Adipocyte (in vitro differentiated cells): Measurements from ENCODE around the gene NXF1.

Experiments used
- DNase-seq: peaks from one replicate; pipeline ENCODE4 v3.0.0-alpha.2; 2015; ENCODE audit warnings: low read depth
- H3K27me3 ChIP-seq: replicated peaks from 2 replicates; pipeline ENCODE4 v1.7.0; 2013; ENCODE audit warnings: mild to moderate bottlenecking, low read length, moderate library complexity; ENCODE audit not compliant: control insufficient read depth, insufficient read depth
- H3K36me3 ChIP-seq: 2 replicates; pipeline ENCODE4 v1.7.0; 2013; ENCODE audit warnings: low read length, mild to moderate bottlenecking, moderate library complexity; ENCODE audit not compliant: control insufficient read depth, insufficient read depth, severe bottlenecking
- H3K4me1 ChIP-seq: 2 replicates; pipeline ENCODE4 v1.7.0; 2013; ENCODE audit warnings: mild to moderate bottlenecking, low read length, moderate library complexity; ENCODE audit not compliant: control insufficient read depth, insufficient read depth
- H3K4me3 ChIP-seq: 2 replicates; pipeline ENCODE4 v1.7.0; 2013; ENCODE audit warnings: mild to moderate bottlenecking, low read length, moderate library complexity
- H3K9ac ChIP-seq: 2 replicates; pipeline ENCODE4 v1.7.0; 2013; ENCODE audit warnings: mild to moderate bottlenecking, low read length, moderate library complexity
- H3K9me3 ChIP-seq: 2 replicates; pipeline ENCODE4 v1.7.0; 2013; ENCODE audit warnings: mild to moderate bottlenecking, low read length, moderate library complexity; ENCODE audit not compliant: control insufficient read depth

The NXF1 gene

DNA sequence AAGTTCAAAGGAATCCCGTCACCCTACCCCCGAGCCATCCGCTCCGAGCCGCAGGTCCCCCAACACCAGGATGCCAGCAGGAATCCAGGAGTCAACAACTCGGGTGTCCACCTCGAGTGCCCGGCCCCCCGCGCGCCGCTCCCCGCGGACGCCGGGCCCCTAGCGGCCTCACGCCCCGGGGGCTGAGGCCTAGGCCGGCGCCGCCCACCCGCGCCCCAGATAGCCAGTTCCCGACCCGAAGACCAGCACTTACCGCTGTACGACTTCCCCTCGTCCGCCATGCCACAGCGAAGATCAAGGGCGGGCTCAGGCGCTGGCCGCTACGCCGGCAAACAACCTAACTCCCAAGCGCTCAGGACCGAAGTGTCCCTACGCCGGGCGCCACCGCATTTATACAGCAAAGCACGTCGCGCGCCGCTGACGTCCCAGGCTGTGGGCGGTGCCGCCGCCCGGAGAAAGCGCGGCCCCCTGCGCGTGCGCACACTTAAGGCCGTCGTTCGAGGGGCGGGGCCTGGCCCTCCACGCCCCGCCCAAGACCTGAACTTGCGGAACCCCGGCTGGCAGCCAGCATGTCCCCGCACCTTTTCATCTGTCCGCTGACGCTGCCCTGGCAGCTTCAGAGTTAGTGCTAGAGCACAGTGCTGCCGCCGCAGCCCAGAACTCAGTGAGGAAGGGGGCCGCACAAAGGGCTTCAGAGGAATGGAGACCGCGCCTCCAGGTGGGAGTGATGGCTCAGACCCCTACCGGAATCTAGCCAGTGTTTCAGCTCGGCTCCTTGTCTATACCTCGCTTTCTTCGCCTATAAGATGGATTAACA, at the start of gene NXF1:
NXF1 (minus strand) TSS at position 365 of the 817 bp plus-strand sequence; CDS start at position 281, 84 bp downstream.
- Histone ChIP-seq H3K4me1 (peaks cover 25% of the 10 kb centered on the region), H3K9ac (peak within 1 kb of the TSS; percentile 97), H3K4me3 (peak within 1 kb of the TSS; percentile 97), H3K9me3 (no peaks in the 10 kb centered on the region), H3K36me3 (peaks cover 31% of the 10 kb centered on the region), H3K27me3 (no peaks in the 10 kb centered on the region)
- DNase-seq = peak; percentile 97

- Histone ChIP-seq H3K4me1 (peaks cover 27% of the 10 kb centered on the region), H3K27me3 (no peaks in the 10 kb centered on the region), H3K9me3 (no peaks in the 10 kb centered on the region), H3K9ac (peak overlapping the region; percentile 90), H3K36me3 (peaks cover 37% of the 10 kb centered on the region), H3K4me3 (peak overlapping the region; percentile 95)
- no peak for DNase-seq
These were observed 49.0 kb upstream of the NXF1 start for GRCh38 chr11:62854013-62854824.

- peaks cover 37% of the 10 kb centered on the region for H3K36me3 ChIP-seq
- H3K4me3 ChIP-seq = peak overlapping the region; percentile 95
- H3K4me1 ChIP-seq = peaks cover 27% of the 10 kb centered on the region
- no peaks in the 10 kb centered on the region for H3K27me3 ChIP-seq
- no peak for DNase-seq
- H3K9ac ChIP-seq = peak overlapping the region; percentile 90
- no peaks in the 10 kb centered on the region for H3K9me3 ChIP-seq
These were observed 48.2 kb upstream of the NXF1 start for GRCh38 chr11:62853279-62853965.

GRCh38 chr11:62852523-62853188, 47.4 kb upstream of the NXF1 start:
- Histone ChIP-seq H3K4me3 (peak overlapping the region; percentile 95), H3K36me3 (peaks cover 37% of the 10 kb centered on the region), H3K9ac (peak overlapping the region; percentile 90), H3K9me3 (no peaks in the 10 kb centered on the region), H3K4me1 (peaks cover 27% of the 10 kb centered on the region), H3K27me3 (no peaks in the 10 kb centered on the region)
- DNase-seq = no peak

DNA sequence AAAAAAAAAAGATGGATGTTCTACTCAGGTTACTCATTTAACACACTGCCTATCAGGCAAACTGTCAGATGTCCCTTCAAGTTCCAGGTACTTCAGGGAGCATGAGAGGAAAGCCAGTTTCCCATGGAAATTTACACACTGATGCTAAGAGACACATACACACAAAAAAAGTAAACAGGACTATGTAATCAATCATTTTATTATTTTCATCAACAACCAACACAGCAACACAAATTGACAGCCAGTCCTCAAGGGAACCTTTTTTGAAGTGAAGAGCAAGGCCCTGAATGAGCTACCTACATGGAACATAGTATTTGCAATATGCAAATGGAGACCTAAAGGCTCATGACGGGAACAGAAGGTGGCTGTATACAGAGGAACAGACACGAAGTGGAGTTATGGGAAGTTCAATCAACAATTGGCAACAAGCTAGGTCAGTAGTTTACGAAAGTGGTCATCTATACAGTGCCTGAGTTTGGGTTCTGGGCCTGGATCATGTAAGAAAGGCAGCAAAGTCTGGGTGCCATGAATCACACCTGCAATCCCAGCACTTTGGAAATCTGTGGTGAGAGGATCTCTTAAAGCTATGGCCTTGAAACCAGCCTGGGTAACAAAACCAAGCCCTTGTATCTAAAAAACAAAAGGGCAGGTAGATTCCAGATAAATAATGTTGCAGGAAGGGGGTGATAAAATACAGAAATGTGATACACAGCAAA, 46.7 kb upstream of the NXF1 start:
- no peak for DNase-seq
- H3K36me3 ChIP-seq = peaks cover 37% of the 10 kb centered on the region
- no peak overlapping the region for H3K4me3 ChIP-seq
- H3K4me1 ChIP-seq = peaks cover 27% of the 10 kb centered on the region
- no peaks in the 10 kb centered on the region for H3K27me3 ChIP-seq
- H3K9ac ChIP-seq = no peak overlapping the region
- H3K9me3 ChIP-seq = no peaks in the 10 kb centered on the region

DNA sequence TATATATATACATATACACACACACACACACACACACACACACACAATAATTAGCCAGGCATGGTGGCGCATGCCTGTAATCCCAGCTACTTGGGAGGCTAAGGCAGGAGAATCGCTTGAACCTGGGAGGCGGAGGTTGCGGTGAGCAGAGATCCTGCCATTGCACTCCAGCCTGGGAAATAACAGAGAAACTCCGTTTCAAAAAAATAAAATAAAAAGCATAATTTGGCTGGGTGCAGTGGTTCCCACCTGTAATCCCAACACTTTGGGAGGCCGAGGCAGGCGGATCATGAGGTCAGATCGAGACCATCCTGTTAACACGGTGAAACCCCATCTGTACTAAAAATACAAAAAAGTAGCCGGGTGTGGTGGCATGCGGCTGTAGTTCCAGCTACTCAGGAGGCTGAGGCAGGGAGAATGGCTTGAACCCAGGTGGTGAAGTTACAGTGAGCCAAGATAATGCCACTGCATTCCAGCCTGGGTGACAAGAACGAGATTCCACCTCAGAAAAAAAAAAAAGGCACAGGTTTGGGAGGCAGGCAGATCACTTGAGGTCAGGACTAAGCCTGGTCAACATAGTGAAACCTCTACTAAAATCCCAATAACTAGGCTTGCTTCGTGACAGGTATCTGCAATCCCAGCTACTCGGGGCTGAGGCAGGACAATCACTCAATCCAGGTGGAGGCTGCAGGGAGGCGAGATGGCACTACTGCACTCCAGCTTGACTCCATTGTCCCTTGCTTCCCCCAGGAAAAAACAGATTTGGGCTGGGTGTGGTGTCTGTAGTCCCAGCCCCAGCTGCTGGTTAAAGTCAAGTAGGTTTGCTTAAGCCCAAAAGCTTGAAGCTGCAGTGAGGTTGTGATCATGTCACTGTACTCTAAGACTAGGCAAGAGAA, 45.9 kb upstream of the NXF1 start:
- Histone ChIP-seq H3K27me3 (no peaks in the 10 kb centered on the region), H3K9me3 (no peaks in the 10 kb centered on the region), H3K4me3 (no peak overlapping the region), H3K9ac (no peak overlapping the region), H3K4me1 (peaks cover 22% of the 10 kb centered on the region), H3K36me3 (peaks cover 37% of the 10 kb centered on the region)
- no peak for DNase-seq

DNA sequence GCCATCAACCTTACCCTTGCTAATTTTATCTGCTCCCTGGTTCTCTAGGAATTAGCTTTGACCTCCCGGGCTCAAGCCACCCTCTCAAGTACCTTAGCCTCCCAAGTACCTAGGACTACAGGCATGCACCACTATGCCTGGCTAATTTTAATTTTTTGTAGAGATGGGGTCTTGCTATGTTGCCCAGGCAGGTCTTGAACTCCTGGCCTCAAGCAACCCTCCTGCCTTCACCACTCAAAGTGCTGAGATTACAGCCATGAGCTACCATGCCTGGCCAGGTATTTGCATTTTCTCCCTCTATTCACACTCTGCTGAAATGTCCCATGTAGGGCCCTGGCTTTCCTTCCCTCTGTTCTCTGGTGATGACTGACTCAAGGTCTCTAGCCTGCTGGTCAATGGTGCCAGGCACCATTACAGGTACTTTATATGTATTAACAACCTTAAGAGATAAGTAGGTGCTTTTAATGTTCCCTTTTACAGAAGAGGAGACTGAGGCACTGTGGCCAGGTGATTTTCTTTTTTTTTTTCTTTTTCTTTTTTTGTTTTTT, 42.6 kb upstream of the NXF1 start:
- H3K27me3 ChIP-seq = no peaks in the 10 kb centered on the region

GRCh38 chr11:62846177-62846576, 40.9 kb upstream of the NXF1 start:
- no peak overlapping the region for H3K4me3 ChIP-seq
- H3K9ac ChIP-seq = no peak overlapping the region
- peaks cover 8% of the 10 kb centered on the region for H3K4me1 ChIP-seq
- H3K36me3 ChIP-seq = no peaks in the 10 kb centered on the region
- H3K27me3 ChIP-seq = no peaks in the 10 kb centered on the region
- no peak for DNase-seq
- no peaks in the 10 kb centered on the region for H3K9me3 ChIP-seq

More for the DNA sequence above, 42.6 kb upstream of the NXF1 start:
- Histone ChIP-seq H3K36me3 (peaks cover 15% of the 10 kb centered on the region), H3K9me3 (no peaks in the 10 kb centered on the region), H3K4me1 (peaks cover 2% of the 10 kb centered on the region), H3K9ac (no peak overlapping the region), H3K4me3 (no peak overlapping the region)
- DNase-seq = no peak

DNA sequence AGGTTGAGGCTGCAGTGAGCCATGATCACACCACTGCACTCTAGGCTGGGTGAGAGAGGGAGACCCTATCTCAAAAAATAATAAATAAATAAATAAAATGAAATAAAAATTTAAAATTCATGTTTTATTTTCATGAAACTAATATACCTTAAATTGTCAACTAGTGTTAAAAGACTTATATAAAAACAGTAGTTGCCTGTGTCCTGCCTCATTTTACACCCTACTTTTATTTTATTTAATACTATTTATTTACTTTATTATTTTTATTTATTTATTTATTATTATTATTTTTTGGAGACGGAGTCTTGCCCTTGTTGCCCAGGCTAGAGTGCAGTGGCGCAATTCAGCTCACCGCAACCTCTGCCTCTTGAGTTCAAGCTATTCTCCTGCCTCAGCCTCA, 38.9 kb upstream of the NXF1 start:
- no peaks in the 10 kb centered on the region for H3K27me3 ChIP-seq
- no peak for DNase-seq
- no peak overlapping the region for H3K9ac ChIP-seq
- H3K36me3 ChIP-seq = no peaks in the 10 kb centered on the region
- peaks cover 10% of the 10 kb centered on the region for H3K4me1 ChIP-seq
- no peaks in the 10 kb centered on the region for H3K9me3 ChIP-seq
- no peak overlapping the region for H3K4me3 ChIP-seq
